ENCODE data around the gene DDR2. TPM values are rescaled to one million over a fixed set of nuclear protein-coding genes. Genes with fewer than 3 reads are reported as not detected.

DDR2 gene
- total and polyA plus RNA-seq, 8 donors: 1.4 to 14.6 (median 3.3) TPM

DNA sequence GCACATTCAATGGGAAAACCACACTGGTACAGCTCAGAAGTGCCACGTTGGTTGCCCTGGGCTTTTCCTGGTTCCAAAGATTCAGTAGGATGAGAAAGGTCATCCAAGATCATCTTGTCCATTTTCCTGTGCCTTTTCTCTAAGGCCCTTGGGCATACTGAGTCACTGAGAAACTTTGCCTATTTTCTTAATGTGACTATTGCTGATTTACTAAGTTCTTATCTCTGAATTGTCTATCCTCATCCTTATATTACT lies 101.0 kb downstream of the DDR2 start:
- DNase-seq (no peak), ATAC-seq (no peak), FAIRE-seq (no peak)
- Histone ChIP-seq H3K27ac (peak overlapping the region; percentile 63 to 78 (median 76)), H3K4me1 (peaks cover 6 to 15% (median 13%) of the 10 kb centered on the region in 3 donors), H3K4me3 (no peak overlapping the region), H3K36me3 (no peaks in the 10 kb centered on the region), H3K27me3 (no peaks in the 10 kb centered on the region), H3K9me3 (no peaks in the 10 kb centered on the region)
- 21 to 25% methylated on average over 1 of the region's 1 CpG for WGBS, 2 donors
- intact Hi-C loops (cut with DNase I): no loop called here
- TF ChIP-seq, protein P1, sequence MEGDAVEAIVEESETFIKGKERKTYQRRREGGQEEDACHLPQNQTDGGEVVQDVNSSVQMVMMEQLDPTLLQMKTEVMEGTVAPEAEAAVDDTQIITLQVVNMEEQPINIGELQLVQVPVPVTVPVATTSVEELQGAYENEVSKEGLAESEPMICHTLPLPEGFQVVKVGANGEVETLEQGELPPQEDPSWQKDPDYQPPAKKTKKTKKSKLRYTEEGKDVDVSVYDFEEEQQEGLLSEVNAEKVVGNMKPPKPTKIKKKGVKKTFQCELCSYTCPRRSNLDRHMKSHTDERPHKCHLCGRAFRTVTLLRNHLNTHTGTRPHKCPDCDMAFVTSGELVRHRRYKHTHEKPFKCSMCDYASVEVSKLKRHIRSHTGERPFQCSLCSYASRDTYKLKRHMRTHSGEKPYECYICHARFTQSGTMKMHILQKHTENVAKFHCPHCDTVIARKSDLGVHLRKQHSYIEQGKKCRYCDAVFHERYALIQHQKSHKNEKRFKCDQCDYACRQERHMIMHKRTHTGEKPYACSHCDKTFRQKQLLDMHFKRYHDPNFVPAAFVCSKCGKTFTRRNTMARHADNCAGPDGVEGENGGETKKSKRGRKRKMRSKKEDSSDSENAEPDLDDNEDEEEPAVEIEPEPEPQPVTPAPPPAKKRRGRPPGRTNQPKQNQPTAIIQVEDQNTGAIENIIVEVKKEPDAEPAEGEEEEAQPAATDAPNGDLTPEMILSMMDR (IDR thresholded peaks at IDR 0.05): no peak

DNA sequence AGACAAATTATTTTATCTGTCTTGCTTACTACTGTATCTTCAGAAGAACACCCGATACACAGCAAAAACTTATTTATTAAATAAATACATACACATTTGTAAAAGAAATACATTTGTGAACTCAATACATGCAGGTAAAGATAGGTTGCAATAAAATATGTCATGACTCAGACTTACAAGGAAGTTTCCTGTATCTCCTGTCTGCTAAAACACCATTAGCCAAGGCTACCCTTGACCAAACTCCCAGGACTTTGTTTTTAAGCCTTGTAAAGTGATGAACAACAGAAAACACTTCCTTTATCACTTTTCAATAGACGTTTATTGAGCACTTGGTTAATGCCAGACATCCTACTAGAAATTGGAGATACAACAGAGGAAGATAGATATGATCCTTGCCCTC lies 101.8 kb downstream of the DDR2 start:
- WGBS, 2 donors: 70 to 73% methylated on average over 2 of the region's 2 CpGs
- TF ChIP-seq, protein P1 (IDR thresholded peaks at IDR 0.05): no peak
- FAIRE-seq (no peak), DNase-seq (no peak), ATAC-seq (no peak)
- Histone ChIP-seq H3K9me3 (no peaks in the 10 kb centered on the region), H3K27ac (no peak overlapping the region), H3K36me3 (no peaks in the 10 kb centered on the region), H3K4me1 (peaks cover 6 to 15% (median 13%) of the 10 kb centered on the region in 3 donors), H3K4me3 (no peak overlapping the region), H3K27me3 (no peaks in the 10 kb centered on the region)
- intact Hi-C loops (cut with DNase I): no loop called here

DNA sequence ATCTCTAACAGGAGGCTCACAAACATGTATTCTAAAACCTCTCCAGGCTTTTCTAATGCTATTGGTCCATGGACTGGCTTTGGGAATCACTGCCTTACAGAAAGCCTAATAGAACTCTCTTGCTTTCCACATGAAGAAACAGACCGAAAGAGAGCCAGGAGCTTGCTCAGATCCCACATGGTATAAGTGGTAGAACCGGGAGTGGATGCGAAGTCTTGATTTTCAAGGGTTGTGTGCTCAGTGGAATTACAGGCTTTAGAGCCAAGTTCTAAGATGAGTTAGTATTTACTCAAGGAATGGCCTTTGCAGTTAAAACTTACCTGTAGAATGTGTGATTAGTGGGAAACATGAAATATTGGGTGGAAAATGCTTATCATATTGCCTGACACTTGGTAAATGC lies 103.9 kb downstream of the DDR2 start:
- H3K36me3 ChIP-seq: no peaks in the 10 kb centered on the region
- no peak overlapping the region for H3K4me3 ChIP-seq
- TF ChIP-seq, protein P1 (IDR thresholded peaks at IDR 0.05): no peak
- no peak for FAIRE-seq
- no peak for ATAC-seq
- DNase-seq: no peak
- H3K27ac ChIP-seq: no peak overlapping the region
- intact Hi-C loops (cut with DNase I): no loop called here
- no peaks in the 10 kb centered on the region for H3K27me3 ChIP-seq
- WGBS, 2 donors: 92 to 93% methylated on average over 3 of the region's 3 CpGs
- no peaks in the 10 kb centered on the region for H3K9me3 ChIP-seq
- H3K4me1 ChIP-seq: peaks cover 6 to 15% (median 13%) of the 10 kb centered on the region in 3 donors

- H3K9me3 ChIP-seq: no peaks in the 10 kb centered on the region
- H3K27ac ChIP-seq: no peak overlapping the region
- peaks cover 6 to 15% (median 13%) of the 10 kb centered on the region in 3 donors for H3K4me1 ChIP-seq
- WGBS, 2 donors: 91 to 92% methylated on average over 3 of the region's 3 CpGs
- intact Hi-C loops (cut with DNase I): no loop called here
- no peak for FAIRE-seq
- DNase-seq: no peak
- H3K27me3 ChIP-seq: no peaks in the 10 kb centered on the region
- H3K4me3 ChIP-seq: no peak overlapping the region
- no peak for ATAC-seq
- H3K36me3 ChIP-seq: no peaks in the 10 kb centered on the region
- TF ChIP-seq, protein P1 (IDR thresholded peaks at IDR 0.05): no peak
These were observed 104.4 kb downstream of the DDR2 start for GRCh38 chr1:162736633-162737067.

DNA sequence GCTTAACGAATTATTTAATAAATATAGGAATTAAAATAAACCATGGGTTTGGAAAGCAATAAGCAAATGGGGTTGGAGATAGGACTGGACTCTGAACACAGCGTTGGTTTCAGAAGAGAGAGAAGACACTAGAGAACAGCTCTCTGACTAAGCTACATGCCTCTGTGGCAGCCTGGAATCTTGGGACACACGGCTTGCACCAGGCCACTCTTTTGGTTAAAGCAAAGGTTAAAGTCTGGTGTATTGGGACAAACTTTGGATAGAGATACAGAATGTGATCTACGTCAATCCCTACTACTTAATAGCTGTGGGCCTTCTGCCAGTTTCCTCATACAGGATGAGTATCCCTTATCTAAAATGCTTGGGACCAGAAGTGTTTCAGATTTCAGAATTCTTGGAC lies 108.5 kb downstream of the DDR2 start:
- ATAC-seq (no peak), FAIRE-seq (no peak), DNase-seq (no peak)
- H3K9me3 ChIP-seq: no peaks in the 10 kb centered on the region
- no peak overlapping the region for H3K27ac ChIP-seq
- H3K27me3 ChIP-seq: no peaks in the 10 kb centered on the region
- 75 to 81% methylated on average over 4 of the region's 4 CpGs for WGBS, 2 donors
- no peak overlapping the region for H3K4me3 ChIP-seq
- TF ChIP-seq, protein P1 (IDR thresholded peaks at IDR 0.05): no peak
- intact Hi-C loops (cut with DNase I): no loop called here
- no peaks in the 10 kb centered on the region for H3K4me1 ChIP-seq
- no peaks in the 10 kb centered on the region for H3K36me3 ChIP-seq

All from pancreas (tissue), 10 donors.